Suprapubic skin (tissue), 4 donors: ENCODE measurements around the gene SLC34A3. TPM values are rescaled to one million over a fixed set of nuclear protein-coding genes. Genes with fewer than 3 reads are reported as not detected.

ENCODE experiments used
- DNase-seq, 2 donors: peaks; one replicate each; pipeline ENCODE4 v3.0.0-alpha.2; 2019; ENCODE audit warnings: low spot score in 2 of 2
- H3K27ac ChIP-seq: fragments of 200-600 bp; sonication (generic); one replicate; pipeline ENCODE4 v1.5.1; 2019
- H3K27me3 ChIP-seq: fragments of 200-600 bp; sonication (generic); one replicate; pipeline ENCODE4 v1.5.1; 2019
- H3K36me3 ChIP-seq: fragments of 200-600 bp; sonication (generic); one replicate; pipeline ENCODE4 v1.5.1; 2019
- H3K4me1 ChIP-seq: fragments of 200-600 bp; sonication (generic); one replicate; pipeline ENCODE4 v1.5.1; 2019
- H3K4me3 ChIP-seq: fragments of 200-600 bp; sonication (generic); one replicate; pipeline ENCODE4 v1.5.1; 2019; ENCODE audit warnings: mild to moderate bottlenecking
- H3K9me3 ChIP-seq: fragments of 200-600 bp; sonication (generic); one replicate; pipeline ENCODE4 v1.5.1; 2019
- CTCF ChIP-seq, 2 donors: fragments of 200-600 bp in 1 of 2; fragments of 450-650 bp in 1 of 2; sonication (generic) in 1 of 2; IDR thresholded peaks; one replicate each; pipeline ENCODE4 v1.5.1; 2016 to 2019; ENCODE audit warnings: antibody characterized with exemption in 2 of 2, mild to moderate bottlenecking in 1 of 2, moderate library complexity in 1 of 2
- EP300 ChIP-seq: sonication (generic); formaldehyde crosslinking; IDR thresholded peaks from one replicate; pipeline ENCODE4 v1.6.1; 2017; ENCODE audit warnings: antibody characterized with exemption
- POLR2A ChIP-seq, 2 donors: fragments of 450-650 bp; IDR thresholded peaks; one replicate each; pipeline ENCODE4 v1.6.1; 2017; ENCODE audit warnings: antibody characterized with exemption in 2 of 2, mild to moderate bottlenecking in 2 of 2, moderate library complexity in 2 of 2
- POLR2AphosphoS5 ChIP-seq, 3 donors: sonication (generic); formaldehyde crosslinking; IDR thresholded peaks; one replicate each; pipeline ENCODE4 v1.6.1; 2017; ENCODE audit warnings: antibody characterized with exemption in 3 of 3
- WGBS: methylation state at CpG from one replicate; pipeline ENCODE4 v1.1.5; 2018; 5-methylcytosine and 5-hydroxymethylcytosine counted together
- total RNA-seq, 4 donors: library from RNA; depleted of rRNA; stranded (reverse); fragments of >200 nt; gene quantifications; one replicate each; pipeline ENCODE4 v1.1.0, GENCODE V29; 2016

SLC34A3 gene
- total RNA-seq, 4 donors from 2014 or later, result 0.34 TPM; not detected in 3

DNA sequence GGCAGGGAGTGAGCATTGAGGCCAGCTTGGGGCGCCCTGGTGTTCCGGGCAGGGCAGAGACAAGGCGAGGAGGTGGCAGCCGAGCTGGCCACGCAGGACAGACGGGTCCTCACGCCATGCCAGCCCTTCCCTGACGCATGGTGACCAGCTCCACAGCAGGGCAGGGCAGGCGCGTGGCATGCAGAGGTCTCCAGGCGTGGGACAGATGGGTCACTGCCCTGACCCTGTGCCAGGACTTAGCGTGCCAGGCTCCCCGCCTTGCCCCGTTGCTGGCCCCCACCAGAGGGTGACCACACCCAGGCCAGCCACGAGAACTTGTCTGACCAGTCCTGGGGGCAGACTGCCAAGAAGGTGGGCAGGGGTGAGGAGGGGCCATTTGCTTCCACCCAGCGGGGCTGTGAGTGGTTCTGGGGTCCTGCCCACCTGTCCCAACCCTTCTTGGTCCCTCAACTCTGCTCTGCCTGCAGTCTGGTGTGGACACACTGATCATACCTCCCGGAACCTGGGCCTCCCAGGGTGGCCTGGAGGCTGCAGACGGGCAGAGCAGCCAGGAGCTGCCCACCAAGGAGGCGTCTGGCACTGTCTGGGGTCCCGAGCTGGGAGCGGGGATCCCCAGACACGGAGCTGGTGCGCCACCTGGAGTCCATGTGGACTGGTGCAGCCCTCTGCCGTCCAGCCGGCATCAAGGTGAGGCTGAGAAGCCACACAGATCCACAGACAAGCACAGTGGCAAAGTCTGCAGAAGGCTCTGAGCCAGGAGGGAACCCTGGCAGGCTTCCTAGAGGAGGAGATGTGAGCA is 3.4 kb upstream of the SLC34A3 start, which contains the start of gene RNF224:
RNF224 (plus strand) TSS at position 449 of the 799 bp plus-strand sequence. CDS start 834 bp downstream, outside the sequence.
- DNase-seq, result no peak
- Histone ChIP-seq H3K36me3 (no peaks in the 10 kb centered on the region), H3K4me3 (no peak within 1 kb of the TSS), H3K9me3 (no peaks in the 10 kb centered on the region), H3K27me3 (peaks cover 42% of the 10 kb centered on the region), H3K4me1 (peaks cover 49% of the 10 kb centered on the region), H3K27ac (peak within 1 kb of the TSS; percentile 24)
- TF ChIP-seq EP300 (no peak), CTCF (IDR thresholded peaks at IDR 0.05) (peak; percentile 75 to 89)
- WGBS, result 26% methylated on average over 7 of the region's 25 CpGs

DNA sequence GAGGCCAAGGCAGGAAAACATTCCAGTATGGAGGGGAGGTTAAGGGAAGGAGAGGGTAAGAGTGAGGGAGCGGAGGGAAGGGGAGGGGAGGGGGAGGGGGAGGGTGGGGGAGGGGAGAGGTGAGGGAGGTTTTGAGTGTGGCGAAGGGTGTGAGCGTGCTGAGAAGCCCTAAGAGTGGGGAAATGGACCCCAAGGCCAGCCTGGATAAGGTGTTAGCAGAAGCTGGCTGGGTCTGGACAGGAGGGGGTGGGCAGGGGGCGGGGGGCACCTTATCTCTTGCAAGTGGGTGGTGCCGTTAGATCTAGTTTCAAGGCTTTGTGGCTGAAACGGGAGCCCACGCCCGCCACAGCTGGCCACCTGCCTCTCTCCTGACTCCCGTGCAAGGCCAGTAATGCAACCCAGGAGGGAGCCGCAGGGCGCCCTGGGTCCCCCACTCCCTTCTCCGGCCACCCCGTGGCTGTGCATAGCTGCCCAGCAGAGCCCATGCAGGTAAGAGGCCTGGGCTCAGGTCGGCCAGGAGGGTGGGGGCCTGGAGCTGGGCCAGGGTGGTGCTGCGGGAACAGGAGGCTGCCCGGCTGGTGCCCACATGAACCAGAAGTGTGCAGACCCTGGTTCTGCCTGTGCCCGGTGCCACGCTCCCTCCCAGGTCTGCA is 2.7 kb upstream of the SLC34A3 start:
- WGBS, result 34% methylated on average over 12 of the region's 18 CpGs
- peaks cover 42% of the 10 kb centered on the region for H3K4me1 ChIP-seq
- H3K9me3 ChIP-seq, result no peaks in the 10 kb centered on the region
- H3K36me3 ChIP-seq, result no peaks in the 10 kb centered on the region
- TF ChIP-seq POLR2A (IDR thresholded peaks at IDR 0.05) (no peak), CTCF (IDR thresholded peaks at IDR 0.05) (no peak), EP300 (no peak), POLR2AphosphoS5 (IDR thresholded peaks at IDR 0.05) (no peak)
- H3K27ac ChIP-seq, result no peak overlapping the region
- peaks cover 49% of the 10 kb centered on the region for H3K27me3 ChIP-seq
- no peak for DNase-seq
- H3K4me3 ChIP-seq, result no peak overlapping the region

- Histone ChIP-seq H3K9me3 (no peaks in the 10 kb centered on the region), H3K27me3 (peaks cover 55% of the 10 kb centered on the region), H3K4me3 (no peak overlapping the region), H3K36me3 (no peaks in the 10 kb centered on the region), H3K27ac (no peak overlapping the region), H3K4me1 (peaks cover 40% of the 10 kb centered on the region)
- DNase-seq, result no peak
- TF ChIP-seq POLR2AphosphoS5 (IDR thresholded peaks at IDR 0.05) (no peak), CTCF (IDR thresholded peaks at IDR 0.05) (no peak), POLR2A (IDR thresholded peaks at IDR 0.05) (no peak), EP300 (no peak)
- 56% methylated on average over 16 of the region's 29 CpGs for WGBS
These were observed 2.2 kb upstream of the SLC34A3 start for GRCh38 chr9:137228506-137228967.

GRCh38 chr9:137228968-137229896 is 1.5 kb upstream of the SLC34A3 start:
- Histone ChIP-seq H3K27ac (no peak overlapping the region), H3K27me3 (peaks cover 61% of the 10 kb centered on the region), H3K4me3 (no peak overlapping the region), H3K36me3 (no peaks in the 10 kb centered on the region), H3K9me3 (no peaks in the 10 kb centered on the region), H3K4me1 (peaks cover 35% of the 10 kb centered on the region)
- TF ChIP-seq EP300 (no peak), CTCF (IDR thresholded peaks at IDR 0.05) (no peak), POLR2AphosphoS5 (IDR thresholded peaks at IDR 0.05) (no peak)
- 50% methylated on average over 14 of the region's 27 CpGs for WGBS
- no peak for DNase-seq
